ENCODE measurements around the gene PEX3.

GRCh38 chr6:143427109-143427817 is 23.3 kb upstream of the PEX3 start:
- peak; percentile 77 to 89 (median 84) for TF ChIP-seq CTCF (IDR thresholded peaks at IDR 0.05)
- no peak for TF ChIP-seq POLR2AphosphoS5 (IDR thresholded peaks at IDR 0.05)
